Ovary (tissue), 9 donors: ENCODE measurements around the gene DECR2. TPM values are rescaled to one million over a fixed set of nuclear protein-coding genes. Genes with fewer than 3 reads are reported as not detected.
"Not testable (repeated sequence)": the region's sequence is repeated elsewhere in the genome, so short reads cannot be mapped to it uniquely, and the experiment has no call there.

Experiments used
- DNase-seq, 5 donors: peaks; one replicate each; pipeline ENCODE4 v3.0.0-alpha.2; 2019 to 2020
- H3K27ac ChIP-seq, 2 donors: fragments of 200-600 bp; one replicate each; pipeline versions ENCODE4 v1.5.1 to v1.8.0; 2019 to 2022
- H3K27me3 ChIP-seq: fragments of 200-600 bp; one replicate; pipeline ENCODE4 v1.8.0; 2022
- H3K36me3 ChIP-seq: fragments of 200-600 bp; sonication (generic); one replicate; pipeline ENCODE4 v1.5.1; 2019
- H3K4me1 ChIP-seq: one replicate; pipeline ENCODE4 v1.8.1; 2013; ENCODE audit warnings: mild to moderate bottlenecking, moderate library complexity; ENCODE audit not compliant: insufficient read depth
- H3K4me3 ChIP-seq: fragments of 200-600 bp; sonication (generic); one replicate; pipeline ENCODE4 v1.5.1; 2017
- H3K9me3 ChIP-seq, 2 donors: fragments of 200-600 bp in 1 of 2; sonication (generic) in 1 of 2; one replicate each; pipeline versions ENCODE4 v1.5.1 to v1.8.1; 2013 to 2019; ENCODE audit warnings: mild to moderate bottlenecking in 1 of 2, moderate library complexity in 1 of 2
- CTCF ChIP-seq, 3 donors: fragments of 450-650 bp in 2 of 3; fragments of 200-600 bp in 1 of 3; IDR thresholded peaks; one replicate each; pipeline versions ENCODE4 v1.5.1 to v1.8.0; 2016 to 2022; ENCODE audit warnings: antibody characterized with exemption in 3 of 3, mild to moderate bottlenecking in 1 of 3
- EP300 ChIP-seq: sonication (generic); formaldehyde crosslinking; IDR thresholded peaks from one replicate; pipeline ENCODE4 v1.6.1; 2017; ENCODE audit warnings: antibody characterized with exemption
- POLR2A ChIP-seq: fragments of 450-650 bp; IDR thresholded peaks from one replicate; pipeline ENCODE4 v1.6.1; 2017; ENCODE audit warnings: antibody characterized with exemption, mild to moderate bottlenecking, moderate library complexity
- WGBS, 3 donors: extraction: QIAGEN DNeasy Blood & Tissue Kit in 1 of 3; methylation state at CpG; one replicate each; pipeline versions ENCODE4 v1.1.5 to v1.1.7; 2013 to 2017; 5-methylcytosine and 5-hydroxymethylcytosine counted together
- intact Hi-C, 4 donors: fragments of 100-400 bp; cut with DNase I; formaldehyde crosslinking; loops; one replicate each; pipeline versions ENCODE4 v1.11.0 to v1.15.1; 2022 to 2023
- polyA plus RNA-seq, 2 donors: library from polyadenylated mRNA; stranded (reverse); fragments of 200-250 nt in 1 of 2; fragments of 350-450 nt in 1 of 2; fragmentation: Illumina TruSeq in 1 of 2; extraction: RNeasy Lipid Tissue Mini Kit (QIAGEN cat#74804) in 1 of 2; gene quantifications; one replicate each; pipeline ENCODE4 v1.2.3, GENCODE V29; 2013 to 2014
- total RNA-seq, 7 donors: library from RNA; depleted of rRNA in 2 of 7; stranded (reverse); fragments of >200 nt in 2 of 7; fragmentation: NEBNext Ultra II Directional in 3 of 7; extraction: Animal tissue kit (Norgen Biotek cat#: 25700) in 3 of 7; gene quantifications; one replicate each; pipeline versions ENCODE4 v1.1.0 to v1.2.4, GENCODE V29; 2016 to 2023
- donor health status: DM: no; HTN: no; CAD: no; lungs with moderate emphysema.
- donor health status: DM: no; HTN: no; CAD: no.
- donor health status: Bipolar disorder and iron deficiency.
- donor health status: DM: yes; HTN: yes; CAD: no.
- donor health status: DM: no; HTN: no; CAD: no.
- donor health status: DM: yes; HTN: yes; CAD: no.

The DECR2 gene
- total and polyA plus RNA-seq, 9 donors: 2.1 to 23.7 (median 14.8) TPM

- no peak for DNase-seq
- 92 to 97% (median 95%) methylated on average over 22 to 26 of the region's 26 CpGs for WGBS, 3 donors
- Histone ChIP-seq H3K36me3 (no peaks in the 10 kb centered on the region), H3K27me3 (no peaks in the 10 kb centered on the region), H3K4me1 (no peaks in the 10 kb centered on the region), H3K27ac (no peak overlapping the region), H3K4me3 (no peak overlapping the region), H3K9me3 (no peaks in the 10 kb centered on the region)
- TF ChIP-seq POLR2A: no peak
- TF ChIP-seq CTCF (IDR thresholded peaks at IDR 0.05): no peak
- TF ChIP-seq EP300: no peak
- intact Hi-C loops: no loop called here
These were observed 10.0 kb downstream of the DECR2 start for GRCh38 chr16:411576-412265.

- Histone ChIP-seq H3K9me3 (no peaks in the 10 kb centered on the region), H3K4me3 (no peak overlapping the region), H3K4me1 (no peaks in the 10 kb centered on the region), H3K36me3 (no peaks in the 10 kb centered on the region), H3K27ac (no peak overlapping the region), H3K27me3 (no peaks in the 10 kb centered on the region)
- intact Hi-C loops: no loop called here
- 75 to 81% (median 79%) methylated on average over 21 of the region's 21 CpGs for WGBS, 3 donors
- no peak for DNase-seq
- no peak for TF ChIP-seq CTCF (IDR thresholded peaks at IDR 0.05)
- TF ChIP-seq POLR2A: no peak
- TF ChIP-seq EP300: no peak
These were observed 12.9 kb downstream of the DECR2 start for GRCh38 chr16:414395-415169.

- 95 to 98% (median 98%) methylated on average over 3 of the region's 3 CpGs for WGBS, 3 donors
- DNase-seq, intact Hi-C loops: not testable (repeated sequence)
These were observed 13.4 kb downstream of the DECR2 start for GRCh38 chr16:415170-415498.

GRCh38 chr16:422179-422578, 20.5 kb downstream of the DECR2 start:
- H3K27ac ChIP-seq, H3K4me1 ChIP-seq, H3K9me3 ChIP-seq, H3K4me3 ChIP-seq, H3K27me3 ChIP-seq, DNase-seq, H3K36me3 ChIP-seq, intact Hi-C loops: not testable (repeated sequence)
- WGBS, 3 donors: 88 to 91% (median 90%) methylated on average over 13 of the region's 13 CpGs

More at GRCh38 chr16:415170-415498, 13.4 kb downstream of the DECR2 start:
- H3K36me3 ChIP-seq, H3K27ac ChIP-seq, H3K9me3 ChIP-seq, H3K4me3 ChIP-seq, H3K4me1 ChIP-seq, H3K27me3 ChIP-seq: not testable (repeated sequence)

- 10 to 23% (median 18%) methylated on average over 20 of the region's 20 CpGs for WGBS, 3 donors
- intact Hi-C loops: no loop called here
- no peaks in the 10 kb centered on the region for H3K27me3 ChIP-seq
- DNase-seq: peak; percentile 60 to 86 (median 70)
- no peaks in the 10 kb centered on the region for H3K36me3 ChIP-seq
- TF ChIP-seq EP300 (no peak), CTCF (IDR thresholded peaks at IDR 0.05) (no peak), POLR2A (no peak)
- no peaks in the 10 kb centered on the region for H3K9me3 ChIP-seq
- peak overlapping the region; percentile 58 for H3K4me3 ChIP-seq
- H3K4me1 ChIP-seq: peaks cover 9% of the 10 kb centered on the region
- H3K27ac ChIP-seq: peak overlapping the region in 1 of 2 donors; percentile 88
These were observed 22.4 kb downstream of the DECR2 start for GRCh38 chr16:424033-424622.
